Eye (tissue), 1 donor: ENCODE measurements around the gene SRSF8.

ENCODE experiments used
- DNase-seq: peaks from one replicate; pipeline ENCODE4 v3.0.0-alpha.2; 2015

SRSF8 gene

DNA sequence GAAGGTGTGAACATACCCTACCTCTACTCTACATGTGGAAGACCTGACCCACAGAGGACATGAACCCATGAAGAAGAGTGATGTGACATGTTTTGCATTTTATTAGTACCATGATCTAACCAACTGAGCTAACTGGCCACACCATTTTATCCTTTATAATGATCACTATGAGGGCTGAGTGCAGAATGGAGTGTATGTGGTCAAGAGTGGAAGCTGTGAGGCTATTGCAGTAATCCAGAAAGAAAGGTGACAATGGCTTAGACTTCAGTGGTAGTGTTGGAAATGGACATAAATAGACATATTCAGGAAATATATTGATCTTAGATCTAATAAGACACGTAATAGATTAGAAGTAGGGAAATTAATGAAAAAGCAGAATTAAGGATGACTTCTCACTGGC is 3.8 kb downstream of the SRSF8 start:
- no peak for DNase-seq

DNA sequence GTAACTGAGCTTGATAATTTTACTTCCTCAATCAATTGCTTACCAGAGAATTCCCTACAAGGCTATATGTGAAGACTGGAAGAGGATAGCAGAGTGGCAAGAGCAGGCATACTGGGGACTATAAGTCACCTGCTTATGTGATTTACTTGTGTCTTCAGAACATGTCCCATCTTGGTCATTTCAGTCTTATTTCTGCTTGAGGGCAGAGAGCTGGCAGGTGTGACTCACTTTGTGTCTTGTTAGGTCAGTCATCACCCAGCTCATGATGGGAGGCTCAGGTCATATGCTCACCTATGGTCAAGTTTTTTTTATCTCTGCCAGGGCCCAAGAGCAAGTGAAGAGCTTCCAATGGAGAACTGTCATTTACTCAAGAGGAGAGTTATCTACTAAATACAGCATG is 6.2 kb downstream of the SRSF8 start:
- DNase-seq: no peak

DNA sequence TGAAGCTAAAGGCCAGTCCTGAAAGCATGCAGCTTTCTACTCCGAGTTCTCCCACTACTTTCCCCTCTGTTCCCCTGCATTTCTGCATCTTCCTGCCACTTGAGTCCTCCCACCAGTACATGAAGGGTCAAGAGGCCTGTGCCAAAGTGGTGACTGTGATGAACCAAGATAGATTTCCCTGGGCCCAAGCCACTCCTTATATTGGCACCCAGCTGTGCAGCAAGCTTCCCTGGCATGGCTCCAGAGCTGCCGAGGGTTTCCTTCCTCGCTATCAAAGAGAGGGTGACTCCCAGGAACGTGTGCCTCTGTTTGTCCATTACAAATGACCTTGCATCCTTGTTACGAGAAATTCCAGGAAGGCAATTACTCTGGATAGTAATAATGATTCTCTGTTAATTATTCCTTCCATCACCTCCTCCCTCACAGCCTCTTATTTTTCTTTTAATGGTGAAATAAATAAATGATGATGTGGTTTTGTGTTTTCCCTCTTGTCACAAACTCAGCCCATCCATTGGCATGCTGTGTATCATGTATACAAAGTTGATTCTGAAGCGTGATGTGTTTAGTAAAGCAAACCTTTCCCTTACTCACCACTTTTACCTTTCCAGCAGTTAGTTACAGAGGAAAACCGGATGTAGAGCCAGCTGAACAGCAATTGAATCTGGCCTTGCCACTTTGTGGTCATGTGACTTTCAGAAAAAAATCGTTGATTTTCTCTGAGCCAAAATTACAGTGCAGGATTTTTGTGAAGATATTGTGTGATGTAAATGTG is 8.3 kb downstream of the SRSF8 start:
- DNase-seq: no peak

DNA sequence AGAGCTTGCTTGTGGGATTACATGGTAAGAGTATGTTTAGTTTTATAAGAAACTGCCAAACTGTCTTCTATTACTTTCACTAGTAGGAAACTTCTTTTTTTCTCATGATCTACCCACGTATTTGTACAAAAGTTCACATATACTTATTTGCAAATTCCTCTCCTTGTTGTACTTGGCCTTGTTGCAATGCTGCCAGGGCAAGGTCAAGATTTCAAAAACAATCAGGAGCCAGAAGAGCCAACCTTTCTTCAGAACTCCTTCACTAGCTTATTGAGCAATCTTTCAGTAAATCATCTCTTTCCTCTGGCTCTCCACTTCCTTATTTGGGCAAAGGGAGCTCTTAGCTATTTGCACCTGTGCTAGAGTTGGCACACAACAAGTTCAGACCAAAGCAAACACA is 9.7 kb downstream of the SRSF8 start:
- no peak for DNase-seq

DNA sequence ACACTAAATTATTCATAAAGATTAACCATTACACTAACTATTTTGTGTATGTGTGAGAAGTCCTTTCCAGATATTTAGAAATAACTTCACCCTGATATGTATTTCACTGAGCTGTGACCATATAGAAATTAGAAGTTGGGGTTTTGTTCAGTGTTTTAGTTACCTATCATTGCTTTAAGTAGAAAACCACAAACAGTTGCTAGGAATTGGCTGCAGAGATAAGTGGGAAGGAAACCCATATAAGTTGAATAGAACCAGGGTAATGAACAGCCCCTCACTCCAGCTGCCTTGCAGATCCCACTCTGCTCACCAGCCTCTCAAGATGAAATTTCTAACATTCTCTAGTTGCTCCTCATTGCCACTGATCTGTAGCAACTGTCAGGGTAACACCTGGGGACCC is 10.3 kb downstream of the SRSF8 start:
- no peak for DNase-seq

DNA sequence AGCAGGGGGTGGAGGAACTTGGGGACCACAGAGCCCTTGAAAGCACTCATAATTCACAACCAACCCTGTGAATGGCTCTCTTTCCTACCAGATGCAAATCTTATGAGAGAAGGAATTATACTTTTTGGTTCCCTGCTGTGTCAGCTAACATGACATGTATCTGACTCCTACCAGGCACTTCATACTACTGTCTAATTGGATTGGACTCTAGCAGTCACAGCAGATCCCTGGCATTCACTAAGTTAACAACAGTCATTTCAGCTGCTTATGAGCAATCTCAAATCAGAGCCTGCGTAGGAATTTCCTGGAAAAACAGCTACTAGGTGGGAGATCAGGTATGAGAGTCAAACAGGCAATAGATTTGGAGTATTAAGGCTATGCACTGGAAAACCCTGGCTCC is 11.8 kb downstream of the SRSF8 start:
- DNase-seq: no peak

DNA sequence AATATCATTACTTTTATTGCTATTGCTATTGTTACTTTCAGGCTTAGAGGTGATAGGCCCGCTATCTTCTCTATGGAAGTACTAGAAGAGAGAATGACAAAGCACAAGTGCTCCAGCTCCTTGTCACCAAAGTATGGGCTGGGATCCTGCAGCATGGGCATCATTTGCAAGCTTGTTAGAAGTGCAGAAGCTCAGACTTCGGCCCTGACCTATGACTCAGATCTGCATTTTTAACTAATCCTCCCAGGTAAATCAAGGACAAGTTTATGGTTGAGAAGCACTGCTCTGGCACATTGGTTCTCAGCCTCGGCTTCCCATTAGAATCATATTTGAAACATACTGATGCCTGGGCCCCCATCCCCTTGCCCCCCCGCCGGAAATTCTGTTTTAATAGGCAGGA is 14.3 kb downstream of the SRSF8 start:
- DNase-seq: no peak

DNA sequence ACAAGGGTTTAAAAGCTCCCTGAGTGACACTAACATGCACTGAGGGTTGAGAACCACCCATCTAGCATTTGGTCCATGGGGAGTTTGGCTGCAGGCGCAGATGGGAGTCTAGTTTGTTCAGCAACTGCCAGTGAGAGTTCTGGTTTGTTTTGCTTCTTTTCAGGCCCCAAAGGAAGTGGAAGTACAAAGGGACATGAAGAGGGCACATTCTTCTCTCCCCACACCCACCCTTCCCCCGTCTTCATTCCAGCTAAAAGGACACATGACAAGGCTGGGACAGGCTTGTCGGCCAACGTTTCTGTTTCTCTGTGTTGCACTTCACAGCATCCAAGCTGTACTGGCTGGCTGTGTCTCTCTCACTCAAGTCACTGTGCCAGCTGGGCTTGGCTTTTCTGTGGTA is 14.7 kb downstream of the SRSF8 start:
- no peak for DNase-seq

DNA sequence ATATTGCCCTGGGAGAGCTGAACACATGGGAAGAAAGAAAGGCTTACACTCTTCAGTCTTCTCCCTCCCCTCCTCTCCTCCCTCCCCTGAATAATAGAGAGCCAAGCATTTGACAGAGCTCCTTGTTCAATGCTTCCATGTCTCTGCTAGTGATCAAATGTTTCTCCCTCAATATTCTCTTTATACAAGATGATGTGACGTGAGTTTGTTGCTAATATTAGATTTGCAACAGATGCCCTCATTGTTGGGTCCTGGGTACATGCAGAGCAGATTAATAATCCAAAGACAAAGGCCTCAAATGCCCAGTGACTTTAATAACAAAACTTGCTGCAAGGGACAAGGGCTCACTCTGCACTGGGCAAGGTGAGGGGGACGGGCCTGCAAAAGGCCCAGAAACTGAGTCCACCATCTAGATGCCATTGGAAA is 15.9 kb downstream of the SRSF8 start:
- no peak for DNase-seq

DNA sequence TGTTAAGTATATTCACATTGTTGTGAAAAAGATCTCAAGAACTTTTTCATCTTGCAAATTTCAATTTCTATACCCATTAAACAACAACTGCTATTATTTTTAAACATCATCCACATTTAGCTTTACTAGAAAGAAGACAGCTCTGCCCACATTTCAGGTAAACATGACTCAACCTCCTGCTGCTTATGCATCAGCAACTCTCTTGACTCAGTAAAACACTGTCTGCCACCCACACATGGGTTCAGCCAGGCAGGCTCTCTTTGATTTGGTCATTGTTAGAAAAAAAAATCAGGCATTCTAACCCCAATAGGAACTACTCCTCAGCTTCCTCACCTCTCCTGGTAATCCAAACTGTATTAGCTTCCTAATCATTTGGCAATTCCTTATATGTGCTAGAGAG is 17.8 kb downstream of the SRSF8 start:
- DNase-seq: no peak

DNA sequence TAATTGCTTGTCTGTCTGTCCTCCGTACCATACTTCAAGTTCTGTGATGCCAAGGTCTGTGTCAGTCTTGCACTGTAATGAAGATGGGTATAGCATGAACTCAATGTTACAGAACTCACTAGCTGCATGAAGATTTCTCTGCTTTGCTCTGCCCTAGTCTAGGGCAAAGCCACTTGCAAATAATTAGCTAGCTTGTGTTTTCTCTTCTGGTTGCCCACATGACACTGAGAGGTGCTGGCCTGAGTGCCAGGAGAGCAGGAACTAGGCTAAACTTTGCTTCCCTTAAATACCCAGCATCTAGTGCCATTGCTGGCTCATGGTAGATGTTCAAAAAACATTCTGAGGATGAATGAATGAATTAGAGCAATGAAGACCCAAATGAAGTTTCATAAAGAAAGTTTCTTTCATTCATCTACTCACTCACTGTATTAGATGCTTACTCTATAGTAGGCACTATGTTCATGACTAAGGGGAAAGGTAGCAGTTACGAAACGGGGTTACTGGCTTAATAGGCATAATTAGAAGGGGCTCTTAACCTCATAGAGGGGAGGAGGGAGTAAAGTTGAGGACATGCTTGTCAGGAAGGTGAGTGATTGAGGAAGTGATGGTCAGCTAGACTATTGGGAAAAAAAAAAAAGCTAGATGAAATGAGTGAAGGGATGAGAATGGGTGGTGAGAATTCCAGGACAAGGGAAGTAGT is 18.5 kb downstream of the SRSF8 start:
- no peak for DNase-seq

DNA sequence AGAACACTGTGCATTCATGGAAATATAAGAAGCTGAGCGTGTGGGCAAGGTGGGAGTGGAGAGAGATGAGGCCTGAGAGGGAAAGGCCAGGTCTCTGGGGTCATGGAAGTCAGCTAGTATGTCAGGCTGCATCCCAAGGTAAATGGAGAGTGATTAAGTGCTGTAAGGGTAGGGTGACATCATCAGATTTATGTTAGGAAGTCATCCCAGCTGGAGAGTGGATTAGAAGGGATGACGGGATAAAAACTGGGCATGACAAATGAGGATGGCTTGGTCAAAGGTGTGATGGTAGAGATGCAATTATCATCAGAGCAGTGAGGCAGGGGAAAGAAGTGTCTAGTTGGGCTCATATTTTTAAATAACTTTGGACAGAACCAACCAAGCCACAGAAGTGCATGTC is 19.4 kb downstream of the SRSF8 start:
- DNase-seq: no peak

DNA sequence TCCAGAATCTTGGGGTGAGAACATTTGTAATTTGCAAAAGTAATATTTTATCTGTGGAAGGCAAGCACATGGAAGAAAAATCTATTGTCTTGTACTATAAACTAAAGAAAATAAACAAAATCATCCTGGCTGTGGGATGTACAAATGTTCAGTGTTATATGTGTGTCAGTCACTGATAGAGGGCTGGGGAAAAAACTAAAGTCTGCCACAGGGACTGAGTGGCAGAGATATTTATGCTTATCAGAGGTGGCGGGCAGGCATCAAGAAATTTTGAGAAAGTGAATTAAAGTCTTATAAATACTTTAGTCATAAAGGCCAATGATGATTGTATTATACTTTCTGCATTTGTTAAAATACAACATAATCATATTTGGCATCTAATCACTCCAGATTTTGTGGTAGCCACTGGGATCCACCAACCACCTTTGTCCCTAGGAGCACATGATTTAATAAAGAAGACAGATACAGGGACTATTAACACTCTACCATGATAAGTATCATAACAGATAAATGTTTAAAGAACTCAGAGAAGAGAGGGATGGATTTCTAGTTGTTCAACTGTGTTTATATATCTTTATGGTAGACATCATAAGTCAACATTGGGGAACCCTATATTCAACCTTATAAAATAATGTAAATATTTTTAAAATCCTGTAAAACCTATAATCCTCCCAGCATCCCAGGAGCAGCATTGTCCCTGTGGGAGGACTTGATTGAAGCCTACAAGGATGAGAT is 20.3 kb downstream of the SRSF8 start:
- DNase-seq: no peak

DNA sequence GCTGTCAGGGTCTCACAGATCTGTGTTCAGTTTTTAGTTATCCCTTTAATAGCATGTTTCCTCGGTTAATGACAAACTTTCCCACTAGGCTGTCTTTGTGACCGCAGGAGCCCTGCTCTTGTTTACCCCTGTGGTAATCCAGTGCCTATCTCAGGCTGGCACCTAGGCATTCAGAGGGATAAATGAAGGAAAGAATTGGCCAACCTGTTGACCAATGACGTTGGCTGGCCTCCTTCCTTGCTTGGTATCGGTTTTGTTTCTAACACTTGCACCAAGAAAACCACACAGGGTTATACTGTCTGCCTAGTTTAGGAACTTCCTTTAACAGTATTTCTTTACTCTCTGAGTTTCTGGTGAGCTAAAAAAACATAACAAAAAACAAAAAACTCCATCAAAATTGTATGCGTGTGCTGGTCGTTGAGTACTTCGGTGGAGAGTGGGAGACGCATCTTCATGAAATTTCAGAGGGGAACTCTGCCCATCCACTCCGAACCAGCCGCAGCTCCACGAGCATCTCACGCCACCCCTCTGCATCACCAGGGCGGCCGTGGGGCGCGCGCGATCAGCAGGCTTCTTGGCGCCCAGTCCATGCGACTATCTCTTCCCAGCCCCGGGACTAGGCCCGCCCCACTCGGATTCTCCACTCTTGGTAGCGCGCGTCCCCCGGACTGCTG is 22.4 kb downstream of the SRSF8 start:
- DNase-seq: no peak

DNA sequence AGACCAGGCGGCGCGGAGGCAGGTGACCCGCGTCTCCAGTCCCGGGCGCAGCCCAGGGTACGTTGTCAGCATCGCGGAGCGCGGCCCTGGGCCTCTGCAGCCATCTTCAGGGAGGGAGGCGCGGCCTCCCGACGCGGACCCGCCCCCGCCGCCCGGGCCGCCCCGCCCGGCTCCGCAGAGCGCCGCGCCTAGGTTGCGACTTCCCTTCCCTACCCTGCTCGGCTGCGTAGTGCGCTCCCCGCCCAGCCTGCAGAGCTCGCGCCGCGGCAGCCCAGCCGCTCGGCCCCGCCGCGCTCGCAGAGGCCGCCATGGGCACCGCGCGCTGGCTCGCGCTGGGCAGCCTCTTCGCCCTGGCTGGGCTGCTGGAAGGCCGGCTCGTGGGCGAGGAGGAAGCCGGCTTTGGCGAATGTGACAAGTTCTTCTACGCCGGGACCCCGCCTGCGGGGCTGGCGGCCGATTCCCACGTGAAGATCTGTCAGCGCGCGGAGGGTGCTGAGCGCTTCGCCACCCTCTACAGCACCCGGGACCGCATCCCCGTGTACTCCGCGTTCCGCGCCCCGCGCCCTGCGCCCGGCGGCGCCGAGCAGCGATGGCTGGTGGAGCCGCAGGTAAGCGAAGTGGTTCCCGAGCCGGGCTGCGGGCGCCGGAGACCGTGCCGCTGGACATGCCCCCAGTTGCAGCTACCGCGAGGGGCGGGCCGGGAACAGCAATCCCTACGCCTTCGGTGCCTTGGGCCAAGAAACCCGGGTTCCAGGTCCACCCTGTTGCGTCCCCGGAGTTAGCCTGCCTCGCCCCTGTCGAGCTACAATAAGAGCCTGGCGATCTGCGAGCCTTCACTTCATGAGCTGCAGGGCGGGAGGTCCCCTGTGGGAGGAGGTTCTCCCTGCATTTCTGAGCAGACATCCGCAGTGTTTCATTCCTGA is 23.2 kb downstream of the SRSF8 start, which contains the start of gene ENDOD1:
Gene ENDOD1, plus strand, starts transcription at position 227 of the 923 bp plus-strand sequence. Its CDS starts 82 bp downstream, at position 309.
- peak; percentile 93 for DNase-seq

DNA sequence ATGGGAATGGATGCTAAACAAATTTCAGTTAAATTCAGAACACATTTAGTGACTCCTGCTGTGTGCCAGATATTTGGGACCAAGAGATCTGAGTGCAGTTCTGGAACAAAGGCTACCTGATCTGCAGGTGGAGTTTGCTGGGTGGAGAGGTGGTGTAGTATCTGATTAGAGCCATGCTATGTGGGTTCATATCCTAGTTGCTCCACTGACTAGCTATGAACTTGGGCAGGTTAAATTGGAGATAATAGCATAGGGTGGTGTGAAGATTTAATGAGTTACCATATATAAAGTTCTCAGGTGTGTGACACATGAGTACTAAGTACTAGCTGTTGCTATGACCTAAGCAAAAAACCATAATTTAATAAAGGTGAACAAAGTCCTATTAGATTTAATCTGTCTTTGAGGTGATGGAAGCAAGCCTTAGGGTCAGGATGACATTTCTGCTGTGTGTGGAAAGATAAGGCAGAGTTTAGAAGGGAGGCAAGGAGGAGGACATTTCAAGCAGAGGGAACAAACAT is 25.0 kb downstream of the SRSF8 start:
- no peak for DNase-seq

DNA sequence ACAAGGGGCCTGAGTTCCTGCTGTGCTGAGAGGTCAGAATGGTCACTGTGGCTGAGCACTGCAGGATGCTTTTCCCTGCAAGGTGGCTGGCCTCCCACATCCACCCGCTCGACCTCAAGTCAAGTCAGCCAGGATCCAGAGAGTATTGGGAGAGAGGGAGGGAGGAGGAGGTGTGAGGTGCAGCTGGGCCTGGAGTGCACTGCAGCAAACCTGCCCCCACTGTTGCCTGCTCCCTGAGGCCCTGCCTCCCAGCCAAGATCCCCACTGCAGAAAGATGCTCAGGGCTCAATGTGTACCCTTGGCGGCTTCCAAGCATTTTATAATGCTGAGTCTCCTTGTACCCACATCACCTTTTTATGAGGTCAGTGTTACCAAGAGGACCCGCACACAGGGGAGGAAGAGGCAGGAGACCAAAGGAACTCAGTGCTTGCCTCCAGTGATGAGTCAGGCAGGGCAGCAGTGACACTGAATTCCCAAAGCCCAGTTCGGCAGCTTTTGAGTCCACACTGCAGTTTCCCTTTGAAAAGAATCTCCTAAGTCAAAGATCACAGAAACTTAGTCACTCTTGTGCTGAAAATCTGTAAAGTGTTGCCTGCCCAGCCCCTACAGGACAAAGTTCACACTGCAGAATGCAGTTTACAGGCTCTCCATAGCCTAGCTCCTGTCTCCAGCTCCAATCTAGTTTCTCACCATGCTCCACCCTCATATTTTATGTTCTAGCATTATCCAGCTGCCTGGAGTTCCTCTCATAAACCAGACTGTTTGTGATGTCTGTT is 26.0 kb downstream of the SRSF8 start:
- no peak for DNase-seq

DNA sequence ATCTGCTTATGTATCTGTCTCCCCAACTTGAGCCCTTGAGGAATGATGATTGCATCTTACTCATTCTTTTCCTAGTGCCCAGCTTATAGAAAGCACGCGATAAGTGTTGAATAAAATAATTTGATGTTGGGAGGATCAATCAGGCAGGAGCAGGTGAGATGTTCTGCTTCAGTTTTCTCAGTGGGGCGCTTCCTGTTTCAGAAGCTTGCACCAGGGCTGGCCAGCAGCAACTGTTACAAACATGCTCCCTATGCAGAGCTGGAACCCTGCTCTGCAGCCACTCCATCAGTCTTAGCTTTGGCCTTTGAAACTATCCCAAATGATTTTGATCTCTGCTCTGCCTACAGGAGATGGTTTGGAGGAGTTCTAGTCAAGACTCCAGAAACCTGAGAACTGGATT is 26.8 kb downstream of the SRSF8 start:
- DNase-seq: no peak

DNA sequence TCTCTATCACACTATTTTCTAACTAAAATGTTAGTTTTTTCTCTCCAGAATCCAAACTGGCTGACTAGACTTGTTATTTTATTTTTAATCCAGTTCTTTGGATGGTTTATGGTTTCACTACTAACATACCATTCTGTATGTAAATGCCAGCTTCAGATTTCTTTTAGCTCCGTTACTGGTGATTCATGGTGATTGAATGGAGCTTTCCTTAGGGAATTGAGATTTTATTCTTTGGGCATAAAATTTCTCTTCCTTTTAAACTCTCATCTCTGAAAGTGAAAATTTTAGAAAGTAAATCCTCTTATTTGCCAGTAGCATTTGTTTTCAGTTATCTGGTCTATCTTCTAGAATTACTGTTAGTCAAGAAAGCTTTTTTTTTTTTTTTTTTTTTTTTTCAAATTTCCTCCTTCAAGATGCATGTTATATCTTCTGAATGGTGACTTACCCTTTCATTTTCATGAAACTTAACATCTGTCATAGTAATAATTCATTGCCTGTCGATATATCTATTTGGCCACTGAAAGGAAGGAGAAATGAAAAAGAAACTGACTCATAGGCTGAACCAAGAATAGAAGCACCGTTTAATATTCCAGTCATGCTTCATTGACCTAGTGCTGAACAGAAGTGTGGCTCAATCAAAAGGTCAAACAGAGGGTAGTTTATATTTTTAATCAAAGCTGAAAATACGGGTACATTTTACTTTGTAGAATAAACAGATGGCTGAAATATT is 29.3 kb downstream of the SRSF8 start:
- no peak for DNase-seq

DNA sequence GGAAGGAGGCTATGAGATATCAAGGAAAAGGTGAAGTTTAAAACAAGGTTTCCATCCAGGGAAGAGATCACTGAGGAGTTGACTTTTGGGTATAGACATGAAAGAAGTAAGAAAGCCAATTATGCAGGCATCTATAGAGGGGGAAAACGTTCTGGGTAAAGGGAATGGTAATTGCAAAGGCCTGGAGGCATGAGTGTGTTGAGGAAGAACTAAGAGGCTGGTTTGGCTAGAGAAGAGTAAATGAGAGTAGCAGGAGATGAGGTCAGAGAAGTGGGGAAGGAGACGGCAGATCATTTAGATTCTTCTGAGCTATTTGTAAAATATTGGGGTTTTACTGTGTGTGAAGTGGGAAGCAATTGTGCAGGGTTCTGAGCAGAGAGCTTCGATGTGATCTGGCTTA is 30.5 kb downstream of the SRSF8 start:
- DNase-seq: no peak
